ENCODE measurements around the gene STK32B.

Gene STK32B

GRCh38 chr4:5371415-5372190 lies 320.3 kb downstream of the STK32B start:
- Histone ChIP-seq H3K9me3 (ENCODE audit: control insufficient read depth, low read length) (no peaks in the 10 kb centered on the region), H3K27ac (no peak overlapping the region), H3K79me2 (no peaks in the 10 kb centered on the region), H2AFZ (no peak overlapping the region), H3K4me2 (ENCODE audit: low read length) (no peak overlapping the region), H3K4me1 (no peaks in the 10 kb centered on the region), H3K4me3 (ENCODE audit: low read depth, low read length) (no peak overlapping the region), H3K9ac (no peak overlapping the region), H3K36me3 (ENCODE audit: control insufficient read depth, insufficient read depth, low read length) (no peaks in the 10 kb centered on the region), H3K27me3 (ENCODE audit: control insufficient read depth, insufficient read depth, low read length) (no peaks in the 10 kb centered on the region)
- TF ChIP-seq CTCF (IDR thresholded peaks at IDR 0.05): no peak

GRCh38 chr4:5372198-5372597 lies 320.9 kb downstream of the STK32B start:
- H3K79me2 ChIP-seq: no peaks in the 10 kb centered on the region
- H3K9me3 ChIP-seq (ENCODE audit: control insufficient read depth, low read length): no peaks in the 10 kb centered on the region
- TF ChIP-seq CTCF (IDR thresholded peaks at IDR 0.05): no peak
- H3K27ac ChIP-seq: no peak overlapping the region
- H2AFZ ChIP-seq: no peak overlapping the region
- H3K4me2 ChIP-seq (ENCODE audit: low read length): no peak overlapping the region
- no peaks in the 10 kb centered on the region for H3K27me3 ChIP-seq (ENCODE audit: control insufficient read depth, insufficient read depth, low read length)
- no peak overlapping the region for H3K9ac ChIP-seq
- H3K4me3 ChIP-seq (ENCODE audit: low read depth, low read length): no peak overlapping the region
- no peaks in the 10 kb centered on the region for H3K4me1 ChIP-seq
- no peaks in the 10 kb centered on the region for H3K36me3 ChIP-seq (ENCODE audit: control insufficient read depth, insufficient read depth, low read length)

- no peak for TF ChIP-seq CTCF (IDR thresholded peaks at IDR 0.05)
- Histone ChIP-seq H3K4me3 (ENCODE audit: low read depth, low read length) (no peak overlapping the region), H3K36me3 (ENCODE audit: control insufficient read depth, insufficient read depth, low read length) (no peaks in the 10 kb centered on the region), H3K4me1 (no peaks in the 10 kb centered on the region), H3K79me2 (no peaks in the 10 kb centered on the region), H3K27me3 (ENCODE audit: control insufficient read depth, insufficient read depth, low read length) (no peaks in the 10 kb centered on the region), H3K9me3 (ENCODE audit: control insufficient read depth, low read length) (no peaks in the 10 kb centered on the region), H3K27ac (no peak overlapping the region), H3K9ac (no peak overlapping the region), H3K4me2 (ENCODE audit: low read length) (no peak overlapping the region), H2AFZ (no peak overlapping the region)
These were observed 322.0 kb downstream of the STK32B start for GRCh38 chr4:5373327-5373726.

- H3K9me3 ChIP-seq (ENCODE audit: control insufficient read depth, low read length): no peaks in the 10 kb centered on the region
These were observed 323.3 kb downstream of the STK32B start for GRCh38 chr4:5374592-5374991.

More at GRCh38 chr4:5374592-5374991, 323.3 kb downstream of the STK32B start:
- Histone ChIP-seq H3K79me2 (no peaks in the 10 kb centered on the region), H3K4me3 (ENCODE audit: low read depth, low read length) (no peak overlapping the region), H3K9ac (no peak overlapping the region), H3K4me1 (no peaks in the 10 kb centered on the region), H2AFZ (no peak overlapping the region), H3K27me3 (ENCODE audit: control insufficient read depth, insufficient read depth, low read length) (no peaks in the 10 kb centered on the region), H3K36me3 (ENCODE audit: control insufficient read depth, insufficient read depth, low read length) (no peaks in the 10 kb centered on the region), H3K4me2 (ENCODE audit: low read length) (no peak overlapping the region), H3K27ac (no peak overlapping the region)
- no peak for TF ChIP-seq CTCF (IDR thresholded peaks at IDR 0.05)
